Measurements from ENCODE around the gene BPI.

GRCh38 chr20:38278763-38279162 lies 25.2 kb upstream of the BPI start:
- TF ChIP-seq CTCF (conservative IDR thresholded peaks at IDR 0.05; ENCODE audit: low read length), result no peak
- TF ChIP-seq EZH2phosphoT487 (IDR thresholded peaks at IDR 0.05; ENCODE audit: borderline replicate concordance, low read depth, low read length), result no peak

All from OCI-LY7 (cell line).